GM19240 (cell line): ENCODE measurements around the gene BRINP2.
"Not testable (repeated sequence)": the region's sequence is repeated elsewhere in the genome, so short reads cannot be mapped to it uniquely, and the experiment has no call there.

Experiments used
- DNase-seq: peaks from one replicate; pipeline ENCODE4 v3.0.0; 2011; ENCODE audit warnings: low spot score; ENCODE audit not compliant: insufficient read length

BRINP2 gene

DNA sequence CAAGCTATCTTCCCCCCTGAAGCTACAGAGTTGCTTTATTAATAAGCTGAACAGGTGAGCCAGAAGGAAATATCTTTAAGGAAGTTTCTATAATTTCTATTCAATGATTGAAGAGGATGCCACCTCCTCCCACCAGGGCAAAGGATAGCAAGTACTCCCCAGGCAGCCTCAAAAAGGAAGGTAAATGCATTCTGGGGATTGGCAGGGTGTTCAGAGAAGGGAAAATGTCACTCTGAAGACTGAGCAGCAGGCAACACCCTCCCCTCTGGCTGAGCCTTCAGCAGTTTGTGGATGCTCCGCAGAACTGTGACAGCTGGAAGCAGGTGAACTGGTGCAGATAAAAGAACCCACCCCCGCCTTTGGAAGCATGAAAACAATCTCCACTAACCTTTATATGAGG is 140.8 kb downstream of the BRINP2 start:
- no peak for DNase-seq

DNA sequence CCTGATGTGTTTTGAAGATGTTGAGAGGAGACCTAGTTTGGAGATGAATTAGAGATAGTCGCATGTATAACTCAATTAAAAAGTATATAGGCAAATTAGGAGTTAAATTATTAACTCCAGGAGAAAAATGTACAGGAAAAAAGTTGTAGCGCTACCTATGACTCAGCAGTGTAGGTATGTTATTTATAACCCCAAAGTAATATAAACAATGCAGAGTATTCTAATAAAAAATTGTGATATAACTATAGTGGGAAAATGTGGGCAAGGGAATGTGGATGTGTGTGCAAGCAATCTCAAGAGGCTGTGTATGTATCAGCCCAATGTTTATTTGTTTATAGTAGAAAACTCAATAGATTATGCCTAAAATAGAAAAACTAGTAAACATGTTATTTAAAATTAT is 144.5 kb downstream of the BRINP2 start:
- no peak for DNase-seq

GRCh38 chr1:177315761-177316160 is 145.0 kb downstream of the BRINP2 start:
- DNase-seq = no peak

- DNase-seq = not testable (repeated sequence)
These were observed 150.7 kb downstream of the BRINP2 start for GRCh38 chr1:177321434-177321833.

DNA sequence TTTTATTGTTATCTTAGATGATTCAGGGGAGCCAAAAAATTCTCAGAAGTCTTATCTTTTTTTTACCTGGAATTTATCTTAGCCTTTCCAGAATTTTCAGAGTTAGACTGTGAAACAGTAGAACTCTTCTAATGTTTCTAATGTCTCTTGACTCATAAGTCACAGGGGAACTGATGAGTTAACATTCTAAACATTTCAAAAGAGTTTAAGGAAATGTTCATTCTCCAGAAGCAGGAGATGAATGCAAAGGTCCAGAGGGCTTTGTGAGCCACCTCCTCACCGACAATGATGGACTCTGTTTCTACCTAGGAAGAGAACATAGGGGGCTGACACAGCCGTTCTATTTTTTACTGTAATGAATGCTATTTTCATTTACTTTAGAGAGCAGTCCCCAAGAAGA is 157.5 kb downstream of the BRINP2 start:
- DNase-seq = no peak

DNA sequence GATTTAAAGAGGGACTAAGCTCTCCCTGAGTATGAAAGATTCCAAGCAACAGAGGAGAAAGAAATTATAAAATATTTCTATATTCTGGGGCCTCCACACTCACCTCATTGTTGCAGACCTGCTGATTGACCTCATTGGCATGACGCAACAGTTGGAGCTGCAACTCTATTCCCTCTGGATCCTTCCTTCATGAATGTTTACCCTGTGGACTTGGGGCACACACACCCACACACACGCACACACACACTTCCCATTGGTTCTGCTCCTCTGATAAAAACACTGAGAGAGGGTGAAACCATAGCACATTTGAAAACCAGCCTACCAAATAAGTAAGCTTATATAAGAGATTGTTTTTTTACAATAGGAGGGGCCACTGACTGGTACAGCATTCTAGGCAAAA is 159.1 kb downstream of the BRINP2 start:
- no peak for DNase-seq
